Activated CD4-positive, alpha-beta T cell treated with anti-CD3 and anti-CD28 coated beads, Interleukin-2, amount 50 U/mL, for 24 hours (primary cell): ENCODE data around the gene TEKT2.

ENCODE experiments used
- DNase-seq, 2 donors: peaks; one replicate each; pipeline ENCODE4 v3.0.0-alpha.2; 2020; ENCODE audit warnings: low read depth in 1 of 2, low spot score in 1 of 2

TEKT2 gene

DNA sequence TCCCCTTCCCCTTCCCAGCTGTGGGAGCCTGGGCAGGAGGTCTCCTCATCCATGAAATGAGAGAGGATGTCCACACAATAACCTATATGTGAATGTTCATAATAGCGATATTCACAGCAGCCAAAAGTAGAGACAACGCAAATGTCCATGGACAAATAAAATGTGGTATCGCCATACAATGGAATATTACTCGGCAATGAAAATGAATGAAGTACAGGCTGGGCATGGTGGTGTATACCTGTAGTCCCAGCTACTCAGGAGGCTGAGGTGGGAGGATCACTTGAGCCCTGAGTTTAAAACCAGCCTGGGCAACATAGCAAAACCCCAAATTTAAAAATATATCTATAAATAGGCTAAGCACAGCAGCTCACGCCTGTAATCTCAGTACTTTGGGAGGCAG is 17.7 kb downstream of the TEKT2 start:
- no peak for DNase-seq

DNA sequence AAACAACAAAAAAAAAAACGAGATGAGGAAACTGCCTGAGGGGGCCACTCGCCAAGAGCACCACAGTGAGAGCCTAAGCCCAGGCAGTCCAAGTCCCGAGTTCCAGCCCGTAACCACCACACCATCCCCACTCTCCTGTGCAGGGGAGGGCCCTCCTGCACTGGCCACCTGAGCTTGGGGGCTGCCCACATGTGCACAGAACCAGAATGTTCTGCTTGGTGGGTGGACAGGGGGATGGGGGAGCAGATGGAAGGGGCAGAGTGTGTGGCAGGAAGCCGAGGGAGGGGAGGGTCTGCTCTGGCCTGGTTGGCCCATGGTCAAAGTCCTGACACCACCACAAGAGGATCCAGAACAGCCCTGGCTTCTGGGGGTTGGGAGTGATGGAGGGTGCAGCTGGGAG is 22.4 kb downstream of the TEKT2 start:
- DNase-seq, result no peak

DNA sequence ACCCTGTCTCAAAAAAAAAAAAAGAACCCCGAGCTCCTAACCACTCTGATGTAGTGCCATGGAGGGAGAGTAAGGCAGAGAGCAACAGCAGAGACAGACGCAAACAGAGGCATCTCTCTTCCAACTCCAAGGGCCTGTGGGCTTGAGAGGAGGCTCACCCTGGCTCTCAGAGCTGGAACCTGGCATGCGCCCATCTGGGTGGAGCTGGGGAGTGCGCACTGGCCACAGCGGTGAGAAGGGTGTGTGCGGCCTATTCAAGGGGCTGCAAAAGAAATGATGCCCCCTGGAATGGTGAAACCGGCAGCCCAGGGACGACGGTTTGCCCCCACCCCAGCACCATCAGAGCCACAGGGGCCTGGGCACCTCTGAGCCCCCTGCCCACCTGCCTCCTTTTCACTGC is 23.5 kb downstream of the TEKT2 start:
- no peak for DNase-seq

DNA sequence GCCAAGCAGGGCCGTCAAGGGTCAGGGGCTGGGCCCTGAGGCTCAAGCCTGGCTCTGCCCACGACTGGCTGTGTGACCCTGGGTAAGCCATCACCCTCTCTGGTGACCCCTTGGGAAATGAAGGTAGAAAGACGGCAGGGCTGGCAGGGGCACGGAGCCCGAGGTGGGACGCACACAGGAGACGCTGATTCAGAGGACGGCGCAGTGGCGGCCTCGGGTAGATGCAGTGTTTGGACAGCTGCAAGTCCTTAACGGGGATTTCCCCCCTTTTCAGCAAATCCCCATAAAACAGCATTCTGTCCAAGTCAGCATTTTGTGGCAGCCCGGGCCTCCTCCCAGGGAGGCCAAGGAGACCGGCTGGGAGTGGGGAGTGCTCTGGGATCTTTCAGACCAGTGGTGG is 24.4 kb downstream of the TEKT2 start:
- no peak for DNase-seq

DNA sequence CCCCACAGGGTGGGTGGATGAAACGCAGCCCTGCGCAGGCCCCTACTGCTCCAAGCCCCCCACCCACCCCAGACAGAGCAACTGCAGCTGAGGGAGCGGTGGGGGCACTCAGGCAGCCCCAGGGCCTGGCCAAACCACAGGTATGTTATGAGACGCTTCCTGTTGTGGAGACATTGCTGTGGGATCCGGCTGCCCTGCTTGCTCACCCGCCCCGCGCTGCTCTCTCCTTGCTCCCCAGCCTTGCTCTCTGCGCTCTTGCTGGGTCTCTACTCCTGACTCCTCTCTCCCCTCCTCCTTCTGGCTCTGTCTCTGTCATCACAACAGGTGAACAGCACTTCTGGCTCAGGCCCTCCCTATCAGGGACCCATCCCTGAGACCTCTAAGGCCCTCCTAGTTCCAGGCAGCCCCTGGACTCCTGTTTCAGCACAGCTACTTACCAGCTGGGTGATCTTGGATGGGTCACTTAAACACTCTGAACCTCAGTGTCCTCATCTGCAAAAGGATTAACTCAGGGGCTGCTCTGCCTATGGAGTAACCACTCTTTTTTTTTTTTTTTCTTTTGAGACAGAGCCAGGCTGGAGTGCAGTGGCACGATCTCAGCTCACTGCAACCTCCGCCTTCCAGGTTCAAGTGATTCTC is 25.3 kb downstream of the TEKT2 start:
- DNase-seq, result no peak

DNA sequence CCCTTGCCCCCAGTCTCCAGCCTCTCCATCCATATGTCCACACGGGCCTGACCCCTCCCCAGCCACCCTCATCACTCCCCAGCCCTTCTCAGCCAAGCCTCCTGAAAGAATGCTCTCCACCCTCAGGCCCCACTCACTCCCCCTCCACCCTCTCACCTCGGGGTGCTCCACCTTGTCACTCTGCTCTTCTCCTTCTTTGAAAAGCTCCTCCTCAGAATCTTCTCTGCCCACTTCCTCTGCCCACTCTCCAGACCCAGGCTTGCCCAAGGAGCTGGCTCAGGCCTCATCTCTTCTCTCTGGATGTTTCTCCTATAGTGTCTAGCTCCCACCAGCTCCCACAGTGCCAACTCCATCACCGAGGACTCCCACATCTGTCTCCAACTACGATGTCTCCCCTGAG is 27.3 kb downstream of the TEKT2 start:
- no peak for DNase-seq

DNA sequence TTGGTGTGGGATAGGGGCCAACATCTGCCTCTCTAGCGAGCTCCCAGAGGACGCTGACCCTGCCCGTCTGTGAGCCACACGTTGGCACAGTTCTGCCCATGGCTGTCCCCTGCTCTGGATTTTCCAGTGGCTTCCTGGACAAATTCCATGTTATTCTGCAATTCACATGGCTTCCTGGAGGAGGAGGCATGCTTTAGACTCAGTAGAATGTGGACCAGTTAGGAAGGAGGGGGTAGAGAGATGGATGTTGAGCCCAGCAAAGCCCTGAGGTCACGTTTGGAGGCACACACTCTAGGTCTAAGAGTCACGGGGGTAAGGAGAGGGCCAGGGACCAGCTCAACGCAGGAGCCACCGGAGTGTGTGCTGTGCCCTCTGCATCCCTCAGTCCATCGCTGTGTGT is 28.9 kb downstream of the TEKT2 start:
- DNase-seq, result no peak

DNA sequence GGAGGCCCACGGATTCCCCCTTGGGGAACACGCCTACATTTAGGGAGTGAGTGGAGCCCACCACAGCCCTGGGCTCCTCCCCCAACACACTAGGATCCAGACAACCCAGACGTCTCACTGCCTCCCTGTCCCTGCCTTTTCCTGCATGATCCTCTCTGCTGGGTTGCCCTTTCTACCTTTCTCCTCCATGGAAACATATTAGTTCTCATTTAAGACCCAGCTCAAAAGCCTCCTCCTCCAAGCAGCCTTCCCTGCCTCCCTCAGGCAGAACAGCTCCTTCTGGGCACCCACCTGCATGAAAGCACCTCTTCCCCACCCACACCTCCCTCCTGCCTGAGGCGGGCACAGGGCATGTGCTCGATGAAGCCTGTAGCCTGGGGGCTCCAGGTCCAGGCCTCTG is 30.5 kb downstream of the TEKT2 start:
- no peak for DNase-seq

DNA sequence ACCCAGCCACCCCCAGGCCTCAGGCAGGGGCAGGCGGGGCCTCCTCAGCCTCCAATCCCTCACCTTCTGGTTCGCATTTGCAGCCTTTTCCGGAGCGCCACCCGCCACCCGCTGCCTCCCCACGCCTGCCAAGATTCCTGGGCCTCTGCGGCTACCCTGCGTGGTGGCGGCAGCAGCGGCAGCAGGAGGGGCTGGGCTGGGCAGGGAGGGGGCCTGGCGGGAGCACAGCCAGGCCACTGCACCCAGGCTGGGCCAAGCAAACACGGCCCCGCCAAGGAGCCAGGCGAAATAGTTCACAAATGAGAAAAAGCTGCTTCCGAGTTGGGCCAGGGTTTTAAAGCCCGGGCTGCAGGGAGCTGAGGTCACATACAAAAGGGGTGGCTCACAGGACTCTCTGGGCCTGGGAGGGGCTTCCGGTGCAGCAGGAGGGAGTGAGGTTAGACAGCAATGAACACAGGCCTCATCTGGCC is 31.3 kb downstream of the TEKT2 start:
- DNase-seq, result no peak

DNA sequence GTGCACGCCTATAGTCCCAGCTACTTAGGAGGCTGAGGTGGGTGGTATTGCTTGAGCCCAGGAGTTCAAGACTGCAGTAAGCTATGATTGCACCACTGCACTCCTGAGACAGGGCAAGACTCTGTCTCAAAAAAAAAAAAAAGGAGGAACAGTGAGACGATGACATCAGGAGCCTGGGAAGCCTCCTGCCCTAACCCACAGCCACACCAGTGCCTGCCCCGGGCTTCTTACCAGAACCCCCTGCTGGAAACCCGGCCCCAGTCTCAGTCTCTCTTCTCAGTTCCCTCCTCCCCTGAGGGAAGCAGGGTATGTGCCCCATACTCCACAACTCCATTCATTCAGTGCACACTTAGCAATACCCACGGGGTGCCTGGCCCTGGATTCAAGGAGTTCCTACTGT is 32.0 kb downstream of the TEKT2 start:
- DNase-seq, result no peak

DNA sequence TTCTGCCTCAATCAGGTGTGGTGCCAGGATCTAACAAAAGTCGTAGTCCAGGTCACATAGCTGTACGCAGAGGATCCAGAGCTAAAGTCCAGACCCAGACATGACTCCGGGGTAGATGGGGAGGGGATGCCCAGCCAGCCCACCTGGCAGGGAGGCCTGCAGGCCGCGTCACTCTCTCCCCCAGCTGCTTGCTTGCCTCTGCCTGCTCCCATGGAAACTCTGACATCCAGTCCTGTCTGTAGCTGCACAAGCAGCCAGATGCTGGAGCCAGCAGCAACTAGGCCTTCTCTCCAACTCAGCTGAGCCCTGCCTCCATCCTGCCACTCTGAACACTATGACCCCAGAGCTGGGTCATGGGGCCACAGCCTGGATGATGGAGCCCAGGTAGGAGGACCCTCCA is 33.0 kb downstream of the TEKT2 start:
- no peak for DNase-seq

DNA sequence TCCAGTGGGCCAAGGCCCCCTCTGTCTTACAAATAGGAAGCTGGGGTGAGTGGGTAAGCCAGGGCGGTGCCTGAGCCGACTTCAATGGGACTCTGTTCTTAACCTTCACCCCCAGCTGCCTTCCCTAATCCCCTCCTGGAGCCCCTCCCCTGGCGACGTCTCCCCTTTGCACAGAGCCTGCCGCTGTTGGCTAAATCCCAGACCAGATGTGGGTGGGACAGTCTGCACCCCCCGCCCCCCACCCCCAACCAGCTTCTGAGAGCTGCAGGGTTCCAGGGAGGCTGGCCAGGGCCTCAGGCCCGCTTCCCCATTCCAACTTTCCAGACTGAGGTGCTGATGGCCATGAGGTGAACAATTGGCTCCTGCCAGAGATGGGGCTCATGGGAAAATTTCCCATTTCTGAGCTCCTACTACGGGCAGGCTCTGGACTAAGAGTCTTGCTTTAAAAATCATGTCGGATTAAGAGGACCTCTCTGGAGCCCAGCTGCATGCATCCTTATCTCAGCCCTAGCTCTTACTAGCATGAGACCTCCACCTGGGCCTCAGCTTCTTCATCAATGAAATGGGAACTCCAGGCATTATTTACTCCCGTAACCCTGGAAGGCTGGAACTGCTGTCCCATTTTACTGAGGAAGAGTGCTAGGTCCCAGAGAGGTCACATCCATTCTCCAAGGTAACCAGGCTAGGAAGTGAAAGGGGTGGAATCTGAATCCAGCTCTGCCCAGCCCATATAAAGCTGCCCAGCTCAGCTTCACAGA is 34.7 kb downstream of the TEKT2 start:
- DNase-seq, result no peak

DNA sequence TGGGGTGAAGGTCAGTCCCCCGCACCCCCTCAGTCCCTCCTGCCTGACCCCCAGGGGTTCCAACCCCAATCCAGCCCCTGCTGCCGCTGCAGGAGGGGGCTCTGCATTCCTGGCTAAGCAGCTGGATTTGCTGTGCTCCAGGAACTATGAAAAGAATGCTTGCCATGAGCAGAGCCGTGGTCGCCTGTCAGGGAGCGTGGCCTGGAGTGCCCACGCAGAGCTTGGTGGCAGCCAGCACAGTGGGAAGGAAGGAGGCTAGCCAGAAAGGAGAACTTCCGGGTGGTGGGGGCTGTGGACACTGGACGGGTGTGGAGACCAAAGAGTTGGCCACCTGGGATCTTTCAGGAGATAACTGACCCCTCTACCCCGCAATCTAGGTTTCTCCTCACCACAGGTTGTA is 35.6 kb downstream of the TEKT2 start:
- no peak for DNase-seq

DNA sequence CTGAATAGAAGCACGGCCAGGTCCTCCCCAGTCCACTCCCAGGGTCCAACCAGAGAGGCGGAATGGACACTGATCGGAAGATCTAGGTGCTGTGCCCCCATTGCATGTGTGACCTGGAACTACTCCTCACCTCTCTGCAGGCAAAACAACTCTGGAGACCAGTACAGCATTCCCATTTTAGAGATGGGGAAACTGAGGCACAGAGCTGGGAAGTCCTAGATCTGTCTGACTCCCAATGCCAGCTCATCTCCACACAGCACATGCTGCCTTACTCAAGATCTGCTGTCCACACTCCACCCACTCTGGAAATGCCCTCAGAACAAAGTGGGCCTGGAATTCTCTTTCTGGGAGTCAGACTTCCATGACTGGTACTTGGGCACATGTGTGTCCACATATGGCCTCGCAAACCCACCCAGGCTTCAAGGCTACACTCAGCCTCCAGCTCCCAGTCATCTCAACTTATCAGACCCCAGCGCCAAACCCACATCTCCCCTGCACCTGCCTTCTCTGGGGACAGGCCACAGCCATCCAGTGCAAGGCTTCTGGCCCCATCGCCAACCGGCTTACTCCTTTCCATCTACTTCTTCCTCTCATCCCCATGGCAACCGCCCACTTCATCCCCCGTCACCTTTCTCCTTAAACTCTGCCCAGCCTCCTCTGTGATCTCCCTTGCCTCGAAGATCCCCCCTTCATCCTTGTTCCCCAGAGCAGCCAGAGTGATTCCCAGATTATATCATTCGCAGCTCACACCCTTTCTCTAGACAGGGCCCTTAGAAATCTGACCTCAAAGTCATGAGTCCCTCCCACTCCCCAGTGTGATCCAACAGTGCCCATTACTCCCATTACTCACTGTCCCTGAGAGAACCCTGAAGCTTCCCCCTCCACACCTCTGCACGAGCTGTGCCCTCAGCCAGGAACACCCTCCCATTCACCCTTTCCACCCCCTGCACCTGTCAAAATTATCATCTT is 38.5 kb downstream of the TEKT2 start:
- no peak for DNase-seq

DNA sequence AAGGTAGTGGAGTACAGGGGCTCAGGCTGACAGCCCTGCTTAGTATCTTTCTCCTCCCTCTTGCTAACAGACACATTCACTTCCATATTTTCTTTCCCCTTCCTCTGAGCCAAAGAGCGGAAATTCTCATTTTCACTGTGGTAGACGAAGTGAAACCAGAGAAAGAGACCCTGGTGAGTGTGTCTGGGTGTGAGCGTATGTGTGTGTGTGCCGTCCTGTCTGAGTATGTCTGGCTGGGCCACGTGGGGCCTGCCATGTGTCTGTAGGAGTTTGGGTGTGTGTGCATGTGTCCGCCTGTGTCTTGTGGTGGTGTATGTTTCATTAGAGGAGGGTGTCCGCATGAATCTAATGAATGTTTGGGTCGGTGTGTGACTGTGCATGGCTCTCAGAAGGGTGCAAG is 39.5 kb downstream of the TEKT2 start:
- DNase-seq, result no peak

DNA sequence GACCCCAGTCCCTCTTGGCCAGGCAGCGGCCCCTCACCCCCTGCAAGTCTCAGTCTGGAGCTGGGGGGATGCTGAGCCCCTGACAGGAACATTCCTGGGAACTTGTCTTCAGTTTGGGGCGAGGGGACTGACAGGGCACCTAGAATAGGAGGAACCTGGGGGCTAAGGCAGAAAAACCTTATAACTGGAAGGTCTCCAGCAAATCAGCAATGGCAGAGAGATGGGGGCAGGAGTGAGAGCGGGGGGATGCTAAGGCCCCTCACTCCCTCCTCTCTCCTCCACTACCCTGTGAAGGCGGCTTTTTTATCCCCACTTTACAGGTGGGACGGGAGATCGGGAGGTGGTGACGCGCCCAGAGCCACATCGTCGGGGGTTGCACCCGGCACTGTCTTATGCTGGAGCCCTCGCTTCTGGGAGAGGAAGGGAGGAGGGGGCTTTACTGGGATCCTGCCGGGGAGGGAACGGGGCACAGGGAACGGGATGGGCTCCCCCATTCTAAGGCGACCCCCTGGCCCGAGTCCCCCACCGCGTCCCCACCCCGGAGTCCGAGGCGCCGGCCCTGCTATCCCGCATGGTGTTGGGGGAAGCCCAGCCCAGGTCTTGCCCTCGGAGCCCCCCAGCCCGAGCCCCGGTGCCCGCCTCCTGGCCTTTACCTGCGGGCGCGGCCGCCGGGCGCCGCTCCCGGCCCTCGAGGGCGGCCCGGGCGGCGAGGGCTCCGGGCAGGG is 40.7 kb downstream of the TEKT2 start:
- no peak for DNase-seq

DNA sequence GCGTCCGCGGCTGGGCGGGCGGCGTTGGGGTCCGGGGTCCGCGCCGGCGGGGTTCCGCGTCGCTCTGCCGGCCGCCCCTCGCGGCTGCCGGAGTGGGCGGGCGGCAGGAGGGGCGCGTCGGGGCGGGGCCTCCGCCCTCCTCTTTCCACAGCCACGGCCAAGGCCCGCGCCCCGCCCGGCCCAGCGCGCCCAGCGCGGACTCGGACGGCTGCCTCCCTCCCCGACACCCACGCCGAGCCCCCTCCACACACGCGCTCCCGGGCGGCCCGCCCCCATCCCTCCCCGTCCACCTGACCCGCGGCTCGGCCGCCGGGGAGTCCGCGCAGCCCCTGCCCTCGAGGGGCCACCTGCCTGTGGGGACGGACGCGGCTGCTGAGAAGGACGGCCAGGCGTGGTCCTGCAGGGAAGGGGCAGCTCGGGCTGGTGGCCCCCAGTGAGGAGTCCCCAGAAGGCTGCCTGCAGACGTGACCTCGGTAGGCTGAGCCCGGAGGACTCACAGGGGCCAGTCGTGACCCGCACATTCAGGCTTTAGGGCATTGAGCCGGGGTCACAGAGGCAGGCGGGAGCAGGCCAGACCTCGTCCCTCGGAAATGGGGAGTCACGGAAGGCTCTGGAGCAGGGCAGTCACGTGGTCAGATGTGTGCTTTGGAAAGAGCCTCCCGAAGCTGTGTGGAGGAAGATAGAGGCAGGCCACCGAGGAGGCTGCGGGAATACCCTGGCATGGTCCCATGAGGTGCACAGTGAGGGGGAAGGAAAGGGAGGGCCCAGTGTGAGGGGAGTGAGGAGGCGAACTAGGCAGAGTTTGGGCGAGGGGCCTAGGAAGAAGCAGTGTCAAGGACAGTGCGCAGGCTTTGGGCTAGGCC is 41.5 kb downstream of the TEKT2 start, which contains the start of gene COL8A2:
Gene COL8A2 (minus strand): TSS at position 94 of the 863 bp plus-strand sequence. CDS start 24,980 bp downstream, outside the sequence.
- no peak for DNase-seq

DNA sequence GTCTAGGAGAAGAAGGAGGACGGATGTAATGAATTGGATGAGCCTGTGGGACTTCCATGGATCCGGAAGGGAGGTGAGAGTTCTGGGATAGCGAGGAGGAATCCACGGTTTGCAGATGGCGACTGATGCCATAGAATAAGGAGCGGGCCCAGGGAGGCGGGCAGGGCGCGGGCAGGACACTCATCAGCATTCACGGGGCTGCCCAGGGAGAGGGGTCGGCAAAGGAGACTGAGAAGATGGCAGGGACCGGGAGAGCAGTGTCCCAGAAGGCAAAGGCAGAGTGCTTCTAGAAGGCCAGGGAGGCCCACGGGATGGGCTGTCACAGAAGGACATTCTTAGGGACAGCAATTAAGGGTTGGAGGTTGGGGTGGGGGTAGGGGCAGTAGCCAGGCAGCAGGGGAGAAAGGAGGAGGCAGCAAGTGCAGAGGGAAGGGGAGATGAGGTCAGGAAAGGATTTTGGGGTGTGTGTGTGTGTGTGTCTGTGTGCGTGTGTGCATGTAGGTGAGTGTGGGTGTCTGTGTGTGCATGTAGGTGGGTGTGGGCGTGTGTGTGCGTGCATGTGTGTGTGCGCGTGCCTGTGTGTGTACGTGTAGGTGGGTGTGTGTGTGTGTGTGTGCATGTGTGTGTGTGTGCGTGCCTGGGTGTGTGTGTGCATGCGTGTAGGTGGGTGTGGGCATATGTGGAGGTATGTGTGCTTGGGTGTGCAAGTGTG is 42.3 kb downstream of the TEKT2 start:
- no peak for DNase-seq

DNA sequence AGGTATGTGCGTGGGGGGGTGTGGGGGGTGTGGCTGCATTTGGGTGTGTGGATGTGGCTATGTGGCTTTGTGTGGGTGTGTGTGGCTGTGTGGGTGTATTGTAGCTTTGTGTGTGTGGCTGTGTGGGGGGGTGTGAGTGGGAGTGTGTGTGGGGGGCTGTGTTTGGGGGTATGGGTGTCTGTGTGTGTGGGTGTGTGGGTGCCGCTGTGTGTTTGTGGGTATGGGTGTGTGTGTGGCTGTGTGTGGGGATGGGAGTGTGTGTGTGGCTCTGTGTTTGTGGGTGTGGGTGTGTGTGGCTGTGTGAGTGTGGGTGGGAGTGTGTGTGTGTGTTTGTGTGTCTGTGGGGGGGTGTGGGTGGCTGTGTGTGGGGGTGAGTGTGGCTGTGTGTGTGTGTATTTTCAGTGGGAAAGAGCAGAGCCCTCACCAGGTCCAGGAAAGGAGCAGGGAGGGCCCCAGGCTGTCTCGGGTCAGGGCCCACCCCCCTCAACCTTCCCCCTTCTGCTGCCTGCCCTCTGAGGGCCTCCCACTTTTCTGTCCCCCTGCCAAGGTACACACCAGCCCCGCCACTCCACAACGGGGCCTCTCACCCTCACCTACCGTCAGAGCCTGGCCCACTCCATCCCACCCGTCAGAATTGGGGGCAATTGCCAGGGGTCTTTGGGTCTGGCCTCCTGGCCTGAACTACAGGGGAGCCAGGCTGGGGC is 43.1 kb downstream of the TEKT2 start:
- no peak for DNase-seq
